B cell (primary cell): ENCODE measurements around the gene DND1.

ENCODE experiments used
- CTCF ChIP-seq: fragments of 200-600 bp; IDR thresholded peaks from one replicate; pipeline ENCODE4 v1.8.0; 2022; ENCODE audit warnings: antibody characterized with exemption, mild to moderate bottlenecking
- EZH2 ChIP-seq: IDR thresholded peaks from 2 replicates; pipeline ENCODE4 v1.6.1; 2012; ENCODE audit warnings: borderline replicate concordance, low read depth, mild to moderate bottlenecking, moderate library complexity, low read length; ENCODE audit not compliant: insufficient read depth, poor library complexity, severe bottlenecking

GRCh38 chr5:140700177-140701144 is 27.1 kb upstream of the DND1 start, which contains the start of gene ZMAT2:
- TF ChIP-seq CTCF: no peak
- no peak for TF ChIP-seq EZH2
